ENCODE measurements around the gene USP47.

DNA sequence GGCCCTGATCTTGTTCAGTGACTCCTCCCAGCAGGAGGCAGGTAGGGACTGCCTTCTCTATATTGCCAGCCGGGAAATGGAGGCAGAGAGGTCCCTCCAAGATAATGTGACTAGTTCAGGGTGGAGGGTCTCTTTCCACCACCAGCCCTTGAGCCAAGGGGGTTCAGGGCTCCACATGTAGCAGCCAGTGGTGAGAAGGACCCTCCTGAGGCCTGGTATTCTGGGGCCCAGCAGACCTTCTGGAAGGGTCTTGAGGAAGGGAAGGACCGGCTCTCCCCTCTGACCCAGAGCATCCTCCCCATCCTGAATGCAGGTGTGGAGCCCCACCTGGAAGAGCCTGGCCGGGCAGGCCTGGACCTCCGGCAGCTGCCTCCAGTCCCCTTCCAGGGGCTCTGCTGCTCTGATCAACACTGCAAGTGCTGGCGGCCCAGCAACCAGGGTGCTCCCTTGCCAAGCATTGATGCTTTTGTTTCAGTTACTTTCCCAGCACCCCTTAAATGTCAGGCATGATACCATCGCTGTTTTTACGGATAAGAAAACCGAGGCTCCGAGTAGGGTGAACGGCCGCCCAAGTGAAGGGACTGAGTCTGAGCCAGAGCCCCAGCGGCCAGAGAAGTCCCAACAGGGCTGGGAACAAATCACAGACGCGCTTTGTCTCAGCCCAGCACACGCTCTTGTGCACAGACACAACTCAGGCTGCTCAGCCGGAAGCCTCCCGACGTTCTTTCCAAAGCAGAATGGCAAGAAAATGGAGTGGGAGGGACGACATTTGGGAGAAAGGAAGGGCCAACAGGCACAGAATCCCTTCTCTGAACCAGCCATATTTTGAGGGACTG lies 127.8 kb downstream of the USP47 start:
- TF ChIP-seq EZH2 (IDR thresholded peaks at IDR 0.05; ENCODE audit: low read depth, unreplicated experiment), result no peak
- no peak for TF ChIP-seq EZH2phosphoT487 (IDR thresholded peaks at IDR 0.05; ENCODE audit: unreplicated experiment)
- TF ChIP-seq, protein P1, sequence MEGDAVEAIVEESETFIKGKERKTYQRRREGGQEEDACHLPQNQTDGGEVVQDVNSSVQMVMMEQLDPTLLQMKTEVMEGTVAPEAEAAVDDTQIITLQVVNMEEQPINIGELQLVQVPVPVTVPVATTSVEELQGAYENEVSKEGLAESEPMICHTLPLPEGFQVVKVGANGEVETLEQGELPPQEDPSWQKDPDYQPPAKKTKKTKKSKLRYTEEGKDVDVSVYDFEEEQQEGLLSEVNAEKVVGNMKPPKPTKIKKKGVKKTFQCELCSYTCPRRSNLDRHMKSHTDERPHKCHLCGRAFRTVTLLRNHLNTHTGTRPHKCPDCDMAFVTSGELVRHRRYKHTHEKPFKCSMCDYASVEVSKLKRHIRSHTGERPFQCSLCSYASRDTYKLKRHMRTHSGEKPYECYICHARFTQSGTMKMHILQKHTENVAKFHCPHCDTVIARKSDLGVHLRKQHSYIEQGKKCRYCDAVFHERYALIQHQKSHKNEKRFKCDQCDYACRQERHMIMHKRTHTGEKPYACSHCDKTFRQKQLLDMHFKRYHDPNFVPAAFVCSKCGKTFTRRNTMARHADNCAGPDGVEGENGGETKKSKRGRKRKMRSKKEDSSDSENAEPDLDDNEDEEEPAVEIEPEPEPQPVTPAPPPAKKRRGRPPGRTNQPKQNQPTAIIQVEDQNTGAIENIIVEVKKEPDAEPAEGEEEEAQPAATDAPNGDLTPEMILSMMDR (conservative IDR thresholded peaks at IDR 0.05; ENCODE audit: low read depth in 2 of 2), result no peak
